MM.1S (cell line): Measurements from ENCODE around the gene APEX2.

Experiments
- DNase-seq: peaks from one replicate; pipeline ENCODE4 v3.0.0-alpha.2; 2015
- H2AFZ ChIP-seq: fragments of 300-600 bp; sonication (generic); 2 replicates; pipeline ENCODE4 v1.6.0; 2016; ENCODE audit warnings: antibody characterized with exemption, low read length
- H3F3A ChIP-seq: fragments of 300-600 bp; sonication (generic); 2 replicates; pipeline ENCODE4 v1.6.1; 2016; ENCODE audit warnings: mild to moderate bottlenecking, antibody characterized with exemption, low read length, moderate library complexity, mixed read lengths; ENCODE audit not compliant: insufficient read depth
- H3K27ac ChIP-seq: fragments of 300-600 bp; sonication (generic); 2 replicates; pipeline ENCODE4 v1.5.1; 2016; ENCODE audit warnings: mild to moderate bottlenecking, low read length
- H3K27me3 ChIP-seq: fragments of 300-600 bp; sonication (generic); replicated peaks from 2 replicates; pipeline ENCODE4 v1.6.0; 2016; ENCODE audit warnings: low read length; ENCODE audit not compliant: insufficient read depth
- H3K36me3 ChIP-seq: fragments of 300-600 bp; sonication (generic); replicated peaks from 2 replicates; pipeline ENCODE4 v1.6.1; 2016; ENCODE audit warnings: mild to moderate bottlenecking, low read length, mixed read lengths; ENCODE audit not compliant: insufficient read depth
- H3K4me1 ChIP-seq: fragments of 300-600 bp; sonication (generic); 2 replicates; pipeline ENCODE4 v1.6.1; 2016; ENCODE audit warnings: low read length, mixed read lengths
- H3K4me2 ChIP-seq: fragments of 300-600 bp; sonication (generic); 2 replicates; pipeline ENCODE4 v1.6.0; 2016; ENCODE audit warnings: low read depth, low read length
- H3K4me3 ChIP-seq: fragments of 300-600 bp; sonication (generic); 2 replicates; pipeline ENCODE4 v1.5.1; 2016; ENCODE audit warnings: low read length, mixed read lengths
- H3K79me2 ChIP-seq: fragments of 300-600 bp; sonication (generic); 2 replicates; pipeline ENCODE4 v1.6.1; 2016; ENCODE audit warnings: mixed run types, low read length, mixed read lengths
- H3K9ac ChIP-seq: fragments of 300-600 bp; sonication (generic); 2 replicates; pipeline ENCODE4 v1.6.1; 2016; ENCODE audit warnings: low read length, mixed read lengths
- H3K9me2 ChIP-seq: fragments of 300-600 bp; sonication (generic); replicated peaks from 2 replicates; pipeline ENCODE4 v1.6.1; 2016; ENCODE audit warnings: mild to moderate bottlenecking, low read length, mixed read lengths; ENCODE audit not compliant: insufficient read depth
- H3K9me3 ChIP-seq: fragments of 300-600 bp; sonication (generic); replicated peaks from 2 replicates; pipeline ENCODE4 v1.6.1; 2016; ENCODE audit warnings: mild to moderate bottlenecking, low read length, mixed read lengths; ENCODE audit not compliant: insufficient read depth
- H4K20me1 ChIP-seq: fragments of 300-600 bp; sonication (generic); 2 replicates; pipeline ENCODE4 v1.6.1; 2016; ENCODE audit warnings: mild to moderate bottlenecking, low read length, moderate library complexity, mixed read lengths; ENCODE audit not compliant: insufficient read depth
- EZH2 ChIP-seq: fragments of 300-600 bp; sonication (generic); optimal IDR thresholded peaks from 2 replicates; pipeline ENCODE3; 2017; ENCODE audit warnings: low read depth, mild to moderate bottlenecking, antibody characterized with exemption, low read length, mixed read lengths
- EZH2phosphoT487 ChIP-seq: fragments of 300-600 bp; sonication (generic); IDR thresholded peaks from 2 replicates; pipeline ENCODE4 v1.6.1; 2018; ENCODE audit warnings: antibody characterized with exemption, low read length
- TF ChIP-seq, protein P1 (sequence below): fragments of 300-600 bp; sonication (generic); IDR thresholded peaks from 2 replicates; pipeline ENCODE4 v1.5.1; 2016; ENCODE audit warnings: antibody characterized with exemption, low read length, mixed read lengths

The APEX2 gene

GRCh38 chrX:55011294-55011693 is 11.1 kb downstream of the APEX2 start:
- no peaks in the 10 kb centered on the region for H3K36me3 ChIP-seq
- no peaks in the 10 kb centered on the region for H3K9me3 ChIP-seq
- DNase-seq: no peak
- H3K4me1 ChIP-seq: no peaks in the 10 kb centered on the region
- no peak overlapping the region for H2AFZ ChIP-seq
- H3K79me2 ChIP-seq: no peaks in the 10 kb centered on the region
- no peak overlapping the region for H3K4me2 ChIP-seq
- H3K9ac ChIP-seq: no peak overlapping the region
- H3K27me3 ChIP-seq: no peaks in the 10 kb centered on the region
- no peak overlapping the region for H3K27ac ChIP-seq
- no peaks in the 10 kb centered on the region for H4K20me1 ChIP-seq
- H3K4me3 ChIP-seq: no peak overlapping the region
- no peaks in the 10 kb centered on the region for H3K9me2 ChIP-seq
- no peaks in the 10 kb centered on the region for H3F3A ChIP-seq
- TF ChIP-seq EZH2phosphoT487: no peak
- TF ChIP-seq EZH2: no peak
- TF ChIP-seq, protein P1, sequence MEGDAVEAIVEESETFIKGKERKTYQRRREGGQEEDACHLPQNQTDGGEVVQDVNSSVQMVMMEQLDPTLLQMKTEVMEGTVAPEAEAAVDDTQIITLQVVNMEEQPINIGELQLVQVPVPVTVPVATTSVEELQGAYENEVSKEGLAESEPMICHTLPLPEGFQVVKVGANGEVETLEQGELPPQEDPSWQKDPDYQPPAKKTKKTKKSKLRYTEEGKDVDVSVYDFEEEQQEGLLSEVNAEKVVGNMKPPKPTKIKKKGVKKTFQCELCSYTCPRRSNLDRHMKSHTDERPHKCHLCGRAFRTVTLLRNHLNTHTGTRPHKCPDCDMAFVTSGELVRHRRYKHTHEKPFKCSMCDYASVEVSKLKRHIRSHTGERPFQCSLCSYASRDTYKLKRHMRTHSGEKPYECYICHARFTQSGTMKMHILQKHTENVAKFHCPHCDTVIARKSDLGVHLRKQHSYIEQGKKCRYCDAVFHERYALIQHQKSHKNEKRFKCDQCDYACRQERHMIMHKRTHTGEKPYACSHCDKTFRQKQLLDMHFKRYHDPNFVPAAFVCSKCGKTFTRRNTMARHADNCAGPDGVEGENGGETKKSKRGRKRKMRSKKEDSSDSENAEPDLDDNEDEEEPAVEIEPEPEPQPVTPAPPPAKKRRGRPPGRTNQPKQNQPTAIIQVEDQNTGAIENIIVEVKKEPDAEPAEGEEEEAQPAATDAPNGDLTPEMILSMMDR: peak; percentile 29

GRCh38 chrX:55014897-55015299 is 14.7 kb downstream of the APEX2 start:
- Histone ChIP-seq H3F3A (no peaks in the 10 kb centered on the region), H3K36me3 (no peaks in the 10 kb centered on the region), H3K9ac (no peak overlapping the region), H3K9me3 (no peaks in the 10 kb centered on the region), H3K4me2 (no peak overlapping the region), H2AFZ (no peak overlapping the region), H3K4me3 (no peak overlapping the region), H3K27ac (no peak overlapping the region), H3K27me3 (no peaks in the 10 kb centered on the region), H3K79me2 (no peaks in the 10 kb centered on the region), H3K4me1 (no peaks in the 10 kb centered on the region), H3K9me2 (no peaks in the 10 kb centered on the region), H4K20me1 (no peaks in the 10 kb centered on the region)
- TF ChIP-seq, protein P1: no peak
- TF ChIP-seq EZH2 (no peak), EZH2phosphoT487 (no peak)
- no peak for DNase-seq

- Histone ChIP-seq H3K4me2 (no peak overlapping the region), H3K27ac (no peak overlapping the region), H3F3A (no peaks in the 10 kb centered on the region), H3K9me2 (no peaks in the 10 kb centered on the region), H3K4me3 (no peak overlapping the region), H4K20me1 (no peaks in the 10 kb centered on the region), H3K9me3 (no peaks in the 10 kb centered on the region), H3K9ac (no peak overlapping the region), H3K36me3 (no peaks in the 10 kb centered on the region), H3K4me1 (no peaks in the 10 kb centered on the region), H3K27me3 (no peaks in the 10 kb centered on the region), H2AFZ (no peak overlapping the region), H3K79me2 (no peaks in the 10 kb centered on the region)
- DNase-seq: no peak
- TF ChIP-seq EZH2 (no peak), EZH2phosphoT487 (no peak)
- TF ChIP-seq, protein P1: no peak
Measured at GRCh38 chrX:55026143-55026542, 26.0 kb downstream of the APEX2 start.
